Middle frontal gyrus (tissue), 1 donor: ENCODE measurements around the gene PLEKHA4.
A peak's percentile ranks its signal among the peaks of the same experiment; 100 is the strongest.
"Not testable (repeated sequence)": the region's sequence is repeated elsewhere in the genome, so short reads cannot be mapped to it uniquely, and the experiment has no call there.

Source experiments
- DNase-seq: peaks from one replicate; pipeline ENCODE4 v3.0.0-alpha.2; 2015; ENCODE audit warnings: low spot score; ENCODE audit errors: extremely low spot score

The PLEKHA4 gene

GRCh38 chr19:48799358-48800300 lies 68.8 kb downstream of the PLEKHA4 start:
- DNase-seq, result no peak

GRCh38 chr19:48798937-48799336 lies 69.5 kb downstream of the PLEKHA4 start:
- DNase-seq, result no peak

- DNase-seq, result no peak
Measured at GRCh38 chr19:48797103-48797502, 71.3 kb downstream of the PLEKHA4 start.

- no peak for DNase-seq
Measured at GRCh38 chr19:48796298-48797083, 71.9 kb downstream of the PLEKHA4 start.

GRCh38 chr19:48795685-48796070 lies 72.7 kb downstream of the PLEKHA4 start:
- no peak for DNase-seq

- peak; percentile 93 for DNase-seq
Measured at GRCh38 chr19:48795055-48795684, 73.2 kb downstream of the PLEKHA4 start.

GRCh38 chr19:48794291-48794690 lies 74.1 kb downstream of the PLEKHA4 start:
- DNase-seq, result no peak

GRCh38 chr19:48793271-48793670 lies 75.1 kb downstream of the PLEKHA4 start:
- no peak for DNase-seq

- DNase-seq, result not testable (repeated sequence)
Measured at GRCh38 chr19:48787331-48787730, 81.1 kb downstream of the PLEKHA4 start.
